ENCODE measurements around the gene ARFGEF3. TPM values are rescaled to one million over a fixed set of nuclear protein-coding genes. Genes with fewer than 3 reads are reported as not detected.

ARFGEF3 gene
- total RNA-seq, 1 experiment from 2014 or later = 0.71 TPM

DNA sequence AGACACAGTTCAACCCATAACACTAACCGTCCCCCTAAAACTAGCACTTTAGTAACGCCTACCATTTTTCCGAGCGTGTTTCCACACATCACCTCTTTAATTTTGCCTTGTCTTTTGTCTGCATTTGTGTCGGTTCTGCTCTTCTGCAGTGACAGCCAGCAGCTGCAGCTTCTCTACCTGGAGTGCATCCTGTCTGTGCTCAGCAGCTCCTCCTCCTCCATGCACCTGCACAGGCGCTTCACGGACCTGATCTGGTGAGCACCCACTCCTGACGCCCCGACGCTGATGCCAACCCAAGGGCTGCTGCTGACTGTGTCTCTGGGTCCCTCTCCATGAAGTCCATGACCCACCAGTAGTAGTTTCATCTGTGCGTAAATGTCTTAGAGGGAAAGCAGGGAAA, 92.0 kb downstream of the ARFGEF3 start:
- H3K4me3 ChIP-seq (ENCODE audit: low read depth, low read length, poor library complexity, severe bottlenecking) = no peak overlapping the region
- no peak for DNase-seq (ENCODE audit: low spot score)
- H3K4me1 ChIP-seq (ENCODE audit: insufficient read depth, low read length, poor library complexity, severe bottlenecking) = no peaks in the 10 kb centered on the region
- no peaks in the 10 kb centered on the region for H3K9me3 ChIP-seq (ENCODE audit: low read depth, low read length, poor library complexity, severe bottlenecking)
- H3K36me3 ChIP-seq (ENCODE audit: insufficient read depth, low read length, poor library complexity, severe bottlenecking) = no peaks in the 10 kb centered on the region
- TF ChIP-seq CTCF (conservative IDR thresholded peaks at IDR 0.05; ENCODE audit: low read depth, low read length) = no peak
- no peak for TF ChIP-seq EZH2 (IDR thresholded peaks at IDR 0.05; ENCODE audit: borderline replicate concordance, low read depth, low read length, poor library complexity, severe bottlenecking)
- ChIA-PET POLR2A (ENCODE audit: low non-redundant PET) (interaction anchor here (0.6 kb wide), 1 partner anchor 1230 kb away, joined by 4 read pairs; no protein-coding TSS in a partner anchor), CTCF (no interaction called here)
- H3K27ac ChIP-seq (ENCODE audit: low read depth, low read length, poor library complexity, severe bottlenecking) = no peak overlapping the region
- intact Hi-C loops (cut with micrococcal nuclease; ENCODE audit: unreplicated experiment) = no loop called here
- no peaks in the 10 kb centered on the region for H3K27me3 ChIP-seq (replicated peaks; ENCODE audit: insufficient read depth, low read depth, low read length, poor library complexity)
- BruUV-seq (replicated peaks) = no TSS peak

GRCh38 chr6:138255443-138255842, 93.7 kb downstream of the ARFGEF3 start:
- no TSS peak for BruUV-seq (replicated peaks)
- POLR2A ChIA-PET (ENCODE audit: low non-redundant PET) = no interaction called here
- DNase-seq (ENCODE audit: low spot score) = no peak
- H3K4me3 ChIP-seq (ENCODE audit: low read depth, low read length, poor library complexity, severe bottlenecking) = no peak overlapping the region
- no peaks in the 10 kb centered on the region for H3K27me3 ChIP-seq (replicated peaks; ENCODE audit: insufficient read depth, low read depth, low read length, poor library complexity)
- TF ChIP-seq EZH2 (IDR thresholded peaks at IDR 0.05; ENCODE audit: borderline replicate concordance, low read depth, low read length, poor library complexity, severe bottlenecking) (no peak), CTCF (conservative IDR thresholded peaks at IDR 0.05; ENCODE audit: low read depth, low read length) (no peak)
- no peaks in the 10 kb centered on the region for H3K9me3 ChIP-seq (ENCODE audit: low read depth, low read length, poor library complexity, severe bottlenecking)
- no peaks in the 10 kb centered on the region for H3K4me1 ChIP-seq (ENCODE audit: insufficient read depth, low read length, poor library complexity, severe bottlenecking)
- intact Hi-C loops (cut with micrococcal nuclease; ENCODE audit: unreplicated experiment) = no loop called here
- no peaks in the 10 kb centered on the region for H3K36me3 ChIP-seq (ENCODE audit: insufficient read depth, low read length, poor library complexity, severe bottlenecking)
- CTCF ChIA-PET = no interaction called here
- no peak overlapping the region for H3K27ac ChIP-seq (ENCODE audit: low read depth, low read length, poor library complexity, severe bottlenecking)

DNA sequence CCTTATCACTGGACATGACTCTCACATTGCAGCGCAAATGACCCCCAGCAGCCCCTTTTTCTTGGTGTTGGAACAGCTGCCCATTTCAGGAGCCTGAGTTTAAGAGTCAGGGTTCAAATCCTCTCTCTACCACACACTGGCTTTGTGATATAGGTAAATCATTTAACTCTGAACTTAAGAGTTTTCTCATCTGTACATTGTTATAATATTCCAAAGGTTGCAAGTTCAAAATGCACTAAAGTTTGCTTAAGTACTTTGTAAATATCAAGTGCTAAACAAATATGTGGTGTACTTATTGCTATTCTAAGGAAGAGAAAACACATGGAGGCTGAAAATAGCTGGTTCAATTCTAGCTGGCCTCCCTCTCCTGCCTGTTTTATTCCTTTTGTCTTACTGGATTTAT, 95.9 kb downstream of the ARFGEF3 start:
- no peak overlapping the region for H3K4me3 ChIP-seq (ENCODE audit: low read depth, low read length, poor library complexity, severe bottlenecking)
- intact Hi-C loops (cut with micrococcal nuclease; ENCODE audit: unreplicated experiment) = no loop called here
- BruUV-seq (replicated peaks) = no TSS peak
- ChIA-PET POLR2A (ENCODE audit: low non-redundant PET) (no interaction called here), CTCF (no interaction called here)
- TF ChIP-seq CTCF (conservative IDR thresholded peaks at IDR 0.05; ENCODE audit: low read depth, low read length) = no peak
- TF ChIP-seq EZH2 (IDR thresholded peaks at IDR 0.05; ENCODE audit: borderline replicate concordance, low read depth, low read length, poor library complexity, severe bottlenecking) = no peak
- H3K27me3 ChIP-seq (replicated peaks; ENCODE audit: insufficient read depth, low read depth, low read length, poor library complexity) = peaks cover 9% of the 10 kb centered on the region
- no peak overlapping the region for H3K27ac ChIP-seq (ENCODE audit: low read depth, low read length, poor library complexity, severe bottlenecking)
- no peaks in the 10 kb centered on the region for H3K4me1 ChIP-seq (ENCODE audit: insufficient read depth, low read length, poor library complexity, severe bottlenecking)
- DNase-seq (ENCODE audit: low spot score) = no peak
- H3K36me3 ChIP-seq (ENCODE audit: insufficient read depth, low read length, poor library complexity, severe bottlenecking) = no peaks in the 10 kb centered on the region
- no peaks in the 10 kb centered on the region for H3K9me3 ChIP-seq (ENCODE audit: low read depth, low read length, poor library complexity, severe bottlenecking)

All from A673 (cell line).